ENCODE results near the gene KCNJ10. TPM values are rescaled to one million over a fixed set of nuclear protein-coding genes. Genes with fewer than 3 reads are reported as not detected.
A peak's percentile ranks its signal among the peaks of the same experiment; 100 is the strongest.

Gene KCNJ10
- total RNA-seq, 1 donor from 2014 or later, result not detected

DNA sequence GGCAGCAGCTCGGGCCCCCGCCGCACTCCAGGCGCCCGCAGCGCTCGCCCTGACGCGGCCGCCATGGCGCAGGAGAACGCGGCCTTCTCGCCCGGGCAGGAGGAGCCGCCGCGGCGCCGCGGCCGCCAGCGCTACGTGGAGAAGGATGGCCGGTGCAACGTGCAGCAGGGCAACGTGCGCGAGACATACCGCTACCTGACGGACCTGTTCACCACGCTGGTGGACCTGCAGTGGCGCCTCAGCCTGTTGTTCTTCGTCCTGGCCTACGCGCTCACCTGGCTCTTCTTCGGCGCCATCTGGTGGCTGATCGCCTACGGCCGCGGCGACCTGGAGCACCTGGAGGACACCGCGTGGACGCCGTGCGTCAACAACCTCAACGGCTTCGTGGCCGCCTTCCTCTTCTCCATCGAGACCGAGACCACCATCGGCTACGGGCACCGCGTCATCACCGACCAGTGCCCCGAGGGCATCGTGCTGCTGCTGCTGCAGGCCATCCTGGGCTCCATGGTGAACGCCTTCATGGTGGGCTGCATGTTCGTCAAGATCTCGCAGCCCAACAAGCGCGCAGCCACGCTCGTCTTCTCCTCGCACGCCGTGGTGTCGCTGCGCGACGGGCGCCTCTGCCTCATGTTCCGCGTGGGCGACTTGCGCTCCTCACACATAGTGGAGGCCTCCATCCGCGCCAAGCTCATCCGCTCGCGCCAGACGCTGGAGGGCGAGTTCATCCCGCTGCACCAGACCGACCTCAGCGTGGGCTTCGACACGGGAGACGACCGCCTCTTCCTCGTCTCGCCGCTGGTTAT lies 14.2 kb upstream of the KCNJ10 start:
- Mint-ChIP-seq H3K4me1 (peaks cover 19% of the 10 kb centered on the region), H3K4me3 (peak overlapping the region; percentile 51), H3K36me3 (ENCODE audit: low read depth) (peaks cover 7% of the 10 kb centered on the region), H3K27me3 (peaks cover 34% of the 10 kb centered on the region), H3K27ac (no peak overlapping the region), H3K9me3 (no peaks in the 10 kb centered on the region)
- peak; percentile 93 for DNase-seq
- intact Hi-C loops (cut with micrococcal nuclease), result loop anchor here (1.0 to 5.0 kb wide), 2 partner anchors 38 to 52 kb away; partner anchors contain the start of gene PIGM

DNA sequence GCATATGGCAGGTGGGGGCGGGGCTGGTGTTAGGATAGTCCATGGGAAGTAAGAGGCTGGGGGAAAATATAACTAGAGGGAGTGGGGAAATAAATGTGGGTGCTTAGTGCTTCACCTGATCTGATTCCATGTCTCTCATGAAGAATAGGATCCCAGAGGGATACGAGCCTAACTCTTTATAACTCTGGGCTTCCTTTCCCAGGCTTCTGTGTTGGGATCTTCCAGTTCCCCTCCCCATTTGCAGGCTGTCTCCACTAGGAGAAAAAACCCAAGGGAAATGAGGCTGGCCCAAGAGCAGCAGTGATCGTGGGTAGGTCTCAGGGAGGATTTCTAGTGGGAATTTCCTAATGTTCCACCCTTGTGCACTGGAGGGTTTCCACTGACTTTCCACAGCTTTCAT lies 13.0 kb upstream of the KCNJ10 start:
- Mint-ChIP-seq H3K27ac (no peak overlapping the region), H3K9me3 (no peaks in the 10 kb centered on the region), H3K4me3 (no peak overlapping the region), H3K27me3 (peaks cover 41% of the 10 kb centered on the region), H3K36me3 (ENCODE audit: low read depth) (peaks cover 4% of the 10 kb centered on the region), H3K4me1 (peaks cover 24% of the 10 kb centered on the region)
- DNase-seq, result no peak
- intact Hi-C loops (cut with micrococcal nuclease), result loop anchor here (5.0 kb wide), 1 partner anchor 51 kb away; the partner anchor contains the start of gene PIGM

DNA sequence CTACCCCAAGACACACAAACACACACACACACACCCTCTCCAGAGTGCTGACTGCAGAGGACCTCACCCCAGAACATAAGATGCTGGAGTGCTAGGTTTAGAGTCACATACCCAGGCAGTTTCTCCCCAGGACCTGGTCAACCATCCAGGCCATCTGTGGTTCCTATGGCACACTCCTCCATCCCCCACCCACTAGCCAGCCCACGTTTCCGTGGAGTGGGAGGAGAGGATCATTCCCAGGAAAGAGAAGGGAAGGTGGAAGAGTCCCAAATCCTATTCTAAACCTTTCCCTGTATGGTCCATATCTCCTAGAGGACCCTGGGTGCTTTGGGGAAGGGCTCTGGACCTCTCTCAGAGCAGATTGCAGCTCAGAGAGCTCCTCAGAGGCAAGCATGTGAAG lies 12.5 kb upstream of the KCNJ10 start:
- intact Hi-C loops (cut with micrococcal nuclease), result loop anchor here (5.0 kb wide), 1 partner anchor 50 kb away; the partner anchor contains the start of gene PIGM
- H3K4me3 Mint-ChIP-seq, result no peak overlapping the region
- peaks cover 24% of the 10 kb centered on the region for H3K4me1 Mint-ChIP-seq
- peaks cover 4% of the 10 kb centered on the region for H3K36me3 Mint-ChIP-seq (ENCODE audit: low read depth)
- no peaks in the 10 kb centered on the region for H3K9me3 Mint-ChIP-seq
- H3K27ac Mint-ChIP-seq, result no peak overlapping the region
- peaks cover 42% of the 10 kb centered on the region for H3K27me3 Mint-ChIP-seq
- no peak for DNase-seq

DNA sequence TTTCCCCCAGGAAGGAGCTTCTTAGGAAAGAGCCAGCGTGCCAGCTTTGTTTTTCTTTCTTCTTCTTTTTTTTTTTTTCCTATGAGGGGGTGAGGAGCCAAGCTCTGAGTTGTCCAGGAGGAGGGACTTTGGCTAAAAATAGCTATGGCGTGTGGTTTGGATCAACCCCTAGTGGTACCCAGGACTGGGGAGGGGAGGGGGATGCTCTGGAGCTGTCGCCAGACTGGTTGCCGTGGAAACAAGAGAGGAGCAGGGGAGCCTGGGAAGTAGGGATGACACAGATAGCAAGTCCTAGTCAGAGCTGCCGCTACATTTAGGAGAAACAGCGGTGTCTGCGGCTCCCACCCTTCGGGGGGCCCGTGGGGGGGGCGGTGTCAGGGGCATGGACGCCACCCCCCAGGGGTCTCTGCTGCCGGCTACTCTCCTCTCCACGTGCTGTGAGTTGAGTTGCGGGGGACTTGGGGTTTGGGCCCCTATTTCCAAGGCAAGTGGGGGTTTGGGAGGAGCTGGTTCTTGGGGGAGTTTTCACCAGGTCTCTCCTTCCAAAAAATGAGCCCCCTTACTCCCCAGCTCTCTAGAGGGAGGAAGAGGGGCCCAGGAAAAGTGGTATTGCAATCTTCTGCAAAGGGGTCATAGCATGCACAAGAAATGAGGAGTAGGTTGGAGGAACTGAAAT lies 11.4 kb upstream of the KCNJ10 start, which contains the start of gene KCNJ9:
Gene KCNJ9 (plus strand): TSS at position 278 of the 676 bp plus-strand sequence. CDS start 2,493 bp downstream, outside the sequence.
- H3K36me3 Mint-ChIP-seq (ENCODE audit: low read depth), result peaks cover 4% of the 10 kb centered on the region
- no peak for DNase-seq
- intact Hi-C loops (cut with micrococcal nuclease), result loop anchor here (5.0 kb wide), 1 partner anchor 49 kb away; the partner anchor contains the start of gene PIGM
- no peak within 1 kb of the TSS for H3K27ac Mint-ChIP-seq
- H3K9me3 Mint-ChIP-seq, result no peaks in the 10 kb centered on the region
- H3K4me3 Mint-ChIP-seq, result no peak within 1 kb of the TSS
- H3K27me3 Mint-ChIP-seq, result peaks cover 46% of the 10 kb centered on the region
- peaks cover 24% of the 10 kb centered on the region for H3K4me1 Mint-ChIP-seq

DNA sequence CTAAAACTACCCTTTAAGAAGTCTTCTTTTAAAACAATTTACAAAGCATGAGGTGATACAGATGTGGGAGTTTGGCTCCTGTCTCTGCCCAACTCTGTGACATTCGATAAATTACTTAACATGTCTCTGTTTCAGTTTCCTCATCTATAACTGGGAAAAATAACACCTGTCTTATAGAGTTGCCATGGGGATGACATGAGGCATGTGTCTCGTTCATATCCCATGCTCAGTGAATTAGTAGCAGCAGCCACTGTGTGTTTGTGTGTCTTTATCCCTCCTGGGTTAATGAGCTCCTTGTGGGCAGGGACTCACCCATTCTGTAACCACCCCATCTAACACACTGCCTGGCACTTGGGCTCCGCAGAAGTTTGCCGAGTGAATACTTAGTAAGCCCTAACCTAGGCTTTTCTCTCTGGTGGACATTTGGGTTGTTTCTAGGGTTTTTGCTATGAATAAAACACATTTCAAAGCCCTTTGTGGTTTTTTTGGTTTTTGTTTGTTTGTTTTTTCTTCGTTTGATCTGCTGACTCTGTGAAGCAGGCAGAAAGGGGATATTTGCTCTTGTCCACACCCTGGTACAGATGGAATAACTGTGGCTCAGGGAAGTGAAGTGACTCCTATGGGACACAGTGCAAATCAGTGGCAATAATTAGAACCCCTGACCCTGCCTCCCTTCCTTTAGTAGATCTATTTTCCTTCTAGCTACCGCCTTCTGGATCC lies 10.6 kb upstream of the KCNJ10 start:
- Mint-ChIP-seq H3K9me3 (no peaks in the 10 kb centered on the region), H3K4me1 (peaks cover 17% of the 10 kb centered on the region), H3K27me3 (peaks cover 47% of the 10 kb centered on the region), H3K36me3 (ENCODE audit: low read depth) (no peaks in the 10 kb centered on the region), H3K4me3 (no peak overlapping the region), H3K27ac (no peak overlapping the region)
- intact Hi-C loops (cut with micrococcal nuclease), result loop anchor here (5.0 kb wide), 1 partner anchor 48 kb away; the partner anchor contains the start of gene PIGM
- DNase-seq, result no peak

DNA sequence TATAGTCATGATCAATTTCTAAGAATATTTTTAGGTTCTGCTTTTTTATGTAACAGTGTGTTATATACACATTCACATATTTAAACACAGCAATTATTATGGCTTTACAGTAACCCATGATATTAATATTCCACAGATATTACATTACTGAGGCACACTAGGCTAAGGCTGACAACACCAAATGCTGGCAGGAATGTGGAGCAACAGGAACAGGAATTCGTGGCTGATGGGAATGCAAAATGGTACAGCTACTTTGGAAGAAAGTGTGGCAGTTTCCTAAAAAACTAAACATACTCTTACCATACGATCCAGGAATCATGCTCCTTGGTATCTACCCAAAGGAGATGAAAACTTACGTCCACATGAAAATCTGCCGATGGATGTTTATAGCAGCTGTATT lies 9.5 kb upstream of the KCNJ10 start:
- no peak for DNase-seq
- H3K4me3 Mint-ChIP-seq, result no peak overlapping the region
- H3K9me3 Mint-ChIP-seq, result no peaks in the 10 kb centered on the region
- peaks cover 50% of the 10 kb centered on the region for H3K27me3 Mint-ChIP-seq
- no peak overlapping the region for H3K27ac Mint-ChIP-seq
- peaks cover 16% of the 10 kb centered on the region for H3K4me1 Mint-ChIP-seq
- H3K36me3 Mint-ChIP-seq (ENCODE audit: low read depth), result no peaks in the 10 kb centered on the region
- intact Hi-C loops (cut with micrococcal nuclease), result loop anchor here (2.0 kb wide), 1 partner anchor 143 kb away; no protein-coding TSS in a partner anchor

DNA sequence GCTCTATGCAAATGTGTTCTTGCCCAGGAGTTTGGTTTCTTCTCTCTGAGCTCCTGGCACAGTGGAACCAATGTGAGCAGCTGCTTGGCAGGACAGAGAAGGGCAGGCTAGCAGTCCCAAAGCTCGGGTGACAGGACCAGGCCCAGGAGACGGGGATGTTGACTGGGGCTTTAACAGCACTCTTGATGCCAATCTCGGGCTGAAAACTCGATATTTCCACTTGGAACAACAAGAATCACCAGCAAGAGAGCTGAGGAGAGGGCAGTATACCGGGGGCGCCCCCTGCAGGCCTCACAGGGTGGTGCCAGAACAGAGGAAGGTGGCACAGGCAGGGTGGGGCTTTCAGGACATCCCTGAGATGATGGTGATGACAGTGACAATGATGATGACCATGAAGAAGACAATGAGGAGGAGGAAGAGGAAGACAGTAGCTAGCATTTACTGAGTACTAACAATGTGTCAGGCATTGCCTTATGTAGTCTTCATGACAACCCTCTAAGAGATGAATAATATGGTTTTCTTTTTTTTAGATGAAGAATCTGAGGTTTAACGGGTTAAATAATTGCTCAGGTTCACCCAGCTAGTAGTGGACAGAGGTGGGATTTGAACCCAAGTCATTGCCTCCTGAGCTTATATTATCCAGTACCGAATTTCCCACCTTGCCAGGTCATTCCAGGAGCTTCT lies 8.7 kb upstream of the KCNJ10 start:
- no peaks in the 10 kb centered on the region for H3K36me3 Mint-ChIP-seq (ENCODE audit: low read depth)
- peaks cover 51% of the 10 kb centered on the region for H3K27me3 Mint-ChIP-seq
- peaks cover 12% of the 10 kb centered on the region for H3K4me1 Mint-ChIP-seq
- H3K27ac Mint-ChIP-seq, result no peak overlapping the region
- intact Hi-C loops (cut with micrococcal nuclease), result loop anchor here (2.0 kb wide), 1 partner anchor 142 kb away; no protein-coding TSS in a partner anchor
- no peak overlapping the region for H3K4me3 Mint-ChIP-seq
- peak; percentile 89 for DNase-seq
- no peaks in the 10 kb centered on the region for H3K9me3 Mint-ChIP-seq

DNA sequence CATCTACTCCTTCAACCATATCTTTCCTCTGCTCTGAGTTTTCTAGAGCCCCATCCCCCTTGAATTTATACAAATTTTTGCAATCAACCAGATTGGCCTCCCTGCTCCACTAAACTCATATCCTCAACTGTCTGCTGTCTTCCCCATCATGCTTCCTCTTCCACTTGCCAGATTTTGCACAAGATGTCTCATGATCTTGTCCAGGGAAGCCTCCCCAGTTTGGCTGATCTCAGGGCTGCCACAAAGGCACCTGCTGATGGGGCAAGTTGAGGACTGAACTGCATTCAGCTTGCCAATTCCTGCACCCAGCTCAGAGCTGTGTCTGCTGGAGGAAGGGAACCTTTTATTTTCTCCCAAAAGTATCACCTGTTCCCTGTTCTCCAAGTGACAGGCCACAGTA lies 7.5 kb upstream of the KCNJ10 start:
- Mint-ChIP-seq H3K27me3 (peaks cover 46% of the 10 kb centered on the region), H3K9me3 (no peaks in the 10 kb centered on the region), H3K4me3 (no peak overlapping the region), H3K36me3 (ENCODE audit: low read depth) (no peaks in the 10 kb centered on the region), H3K4me1 (peaks cover 12% of the 10 kb centered on the region), H3K27ac (no peak overlapping the region)
- DNase-seq, result no peak
- intact Hi-C loops (cut with micrococcal nuclease), result no loop called here

DNA sequence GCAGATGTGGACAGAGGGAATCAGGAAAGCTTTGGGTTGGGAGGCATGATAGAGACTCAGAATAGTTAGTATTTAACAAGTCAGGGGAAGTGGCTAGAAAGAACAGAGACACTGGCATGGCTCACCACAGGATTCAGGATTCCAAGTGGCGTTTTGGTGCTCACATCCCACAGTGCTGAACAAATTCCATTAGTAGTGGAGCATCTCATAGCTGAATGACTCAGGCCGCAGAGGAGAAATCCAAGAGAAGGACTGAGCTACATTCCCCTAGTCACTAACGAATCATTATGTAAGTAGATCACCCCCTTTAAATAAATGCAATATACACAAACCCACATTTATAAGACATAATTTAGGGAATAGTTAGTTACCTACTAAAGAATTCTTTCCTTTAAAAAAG lies 6.3 kb upstream of the KCNJ10 start:
- DNase-seq, result no peak
- H3K27me3 Mint-ChIP-seq, result peaks cover 43% of the 10 kb centered on the region
- no peak overlapping the region for H3K27ac Mint-ChIP-seq
- H3K4me3 Mint-ChIP-seq, result no peak overlapping the region
- intact Hi-C loops (cut with micrococcal nuclease), result no loop called here
- peaks cover 18% of the 10 kb centered on the region for H3K4me1 Mint-ChIP-seq
- H3K36me3 Mint-ChIP-seq (ENCODE audit: low read depth), result no peaks in the 10 kb centered on the region
- no peaks in the 10 kb centered on the region for H3K9me3 Mint-ChIP-seq

DNA sequence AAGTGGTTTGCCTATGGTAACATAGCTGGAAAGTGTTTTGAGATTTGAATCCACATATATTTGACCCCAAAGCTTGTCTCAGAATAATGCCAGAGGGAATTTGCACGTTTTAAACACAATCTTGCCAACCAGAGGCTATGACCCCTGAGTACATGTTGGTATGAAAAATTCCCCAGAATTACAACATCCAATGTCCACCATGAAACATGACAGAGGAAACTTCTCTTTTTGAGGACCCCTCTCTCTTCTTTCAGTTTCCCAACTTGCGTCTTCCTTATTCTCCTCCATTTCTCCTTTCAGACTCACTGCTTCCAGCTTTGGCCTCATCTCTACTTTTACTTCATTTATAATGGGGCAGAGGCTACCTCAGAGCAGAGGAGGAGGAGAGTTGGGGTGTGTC lies 5.9 kb upstream of the KCNJ10 start:
- H3K4me3 Mint-ChIP-seq, result no peak overlapping the region
- H3K27ac Mint-ChIP-seq, result no peak overlapping the region

DNA sequence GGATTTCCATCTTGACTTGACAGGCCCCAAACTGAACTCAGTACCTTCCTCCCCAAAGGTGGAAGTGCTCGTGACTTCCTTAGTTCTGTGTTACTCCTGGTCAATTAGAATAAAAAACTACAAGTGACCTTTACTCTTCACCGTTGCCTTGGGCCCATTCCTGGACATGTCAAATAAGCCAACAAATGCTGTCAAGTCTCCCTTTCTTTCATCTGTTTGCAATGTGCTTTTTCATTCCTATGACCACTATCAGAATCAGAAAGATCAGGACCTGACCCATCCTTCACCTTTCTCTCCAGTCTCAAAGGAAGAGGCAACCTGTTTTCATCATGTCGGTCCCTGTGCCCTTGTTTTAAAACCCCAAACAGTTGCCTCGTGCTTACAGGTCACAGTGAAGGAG lies 4.9 kb upstream of the KCNJ10 start:
- no peaks in the 10 kb centered on the region for H3K36me3 Mint-ChIP-seq (ENCODE audit: low read depth)
- no peaks in the 10 kb centered on the region for H3K9me3 Mint-ChIP-seq
- H3K27ac Mint-ChIP-seq, result no peak overlapping the region
- H3K4me1 Mint-ChIP-seq, result peaks cover 17% of the 10 kb centered on the region
- H3K27me3 Mint-ChIP-seq, result peaks cover 38% of the 10 kb centered on the region
- no peak for DNase-seq
- intact Hi-C loops (cut with micrococcal nuclease), result no loop called here
- no peak overlapping the region for H3K4me3 Mint-ChIP-seq

More for the DNA sequence above, 5.9 kb upstream of the KCNJ10 start:
- Mint-ChIP-seq H3K27me3 (peaks cover 40% of the 10 kb centered on the region), H3K4me1 (peaks cover 14% of the 10 kb centered on the region), H3K36me3 (ENCODE audit: low read depth) (no peaks in the 10 kb centered on the region), H3K9me3 (no peaks in the 10 kb centered on the region)
- intact Hi-C loops (cut with micrococcal nuclease), result no loop called here
- no peak for DNase-seq

DNA sequence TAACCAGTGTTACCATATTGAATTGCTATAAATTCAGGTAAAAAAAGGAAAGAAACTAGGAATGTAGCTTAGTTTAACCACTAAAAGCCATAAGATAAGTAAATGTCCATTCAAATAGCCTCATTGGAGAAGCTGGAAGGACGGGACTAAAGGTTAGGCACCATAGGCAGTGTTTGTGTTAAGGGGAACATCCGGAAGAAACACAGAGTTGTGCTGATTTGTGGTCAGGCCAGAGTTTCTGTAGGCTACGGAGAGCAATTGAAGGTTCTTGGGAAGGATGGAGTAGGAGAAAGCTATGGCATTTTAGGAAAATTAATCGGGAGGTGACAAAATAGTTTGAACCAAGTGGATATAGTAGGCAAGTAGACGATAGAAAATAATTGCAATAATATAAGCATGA lies 1.3 kb upstream of the KCNJ10 start:
- H3K27ac Mint-ChIP-seq, result no peak overlapping the region
- peaks cover 14% of the 10 kb centered on the region for H3K4me1 Mint-ChIP-seq
- H3K9me3 Mint-ChIP-seq, result no peaks in the 10 kb centered on the region
- H3K27me3 Mint-ChIP-seq, result peaks cover 48% of the 10 kb centered on the region
- no peak for DNase-seq
- H3K36me3 Mint-ChIP-seq (ENCODE audit: low read depth), result no peaks in the 10 kb centered on the region
- no peak overlapping the region for H3K4me3 Mint-ChIP-seq
- intact Hi-C loops (cut with micrococcal nuclease), result no loop called here

Data from activated CD4-positive, alpha-beta T cell treated with anti-CD3 and anti-CD28 coated beads, Interleukin-2, amount 10 ng/mL, durations not matched to agents 24 days and 14 days (primary cell).